ENCODE measurements around the gene PPP1R9B. TPM values are rescaled to one million over a fixed set of nuclear protein-coding genes. Genes with fewer than 3 reads are reported as not detected.
A peak's percentile ranks its signal among the peaks of the same experiment; 100 is the strongest.

PPP1R9B gene
- total and polyA plus RNA-seq, 8 donors = 13.5 to 34.6 (median 17.7) TPM

DNA sequence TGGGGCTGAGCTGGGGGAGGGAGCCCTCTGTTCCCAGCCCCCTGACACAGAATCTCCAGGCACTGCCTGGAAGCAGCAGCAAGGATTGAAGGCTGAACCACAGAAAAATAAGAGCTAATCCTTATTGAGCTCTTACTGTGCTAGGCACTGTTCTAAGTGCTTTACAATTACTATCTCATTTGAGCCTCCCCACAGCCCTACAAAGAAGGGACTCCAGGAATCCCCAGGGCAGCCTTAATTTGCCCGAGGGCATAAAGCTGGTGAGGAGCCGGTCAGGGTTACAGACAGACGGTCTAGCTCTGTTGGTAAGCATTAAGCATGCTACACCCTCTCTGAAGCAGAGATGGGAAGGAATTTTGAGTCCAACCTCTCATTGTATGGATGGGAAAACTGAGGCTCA is 27.5 kb downstream of the PPP1R9B start:
- Histone ChIP-seq H3K4me1 (no peaks in the 10 kb centered on the region), H3K36me3 (no peaks in the 10 kb centered on the region), H3K4me3 (no peak overlapping the region), H3K27ac (no peak overlapping the region), H3K27me3 (no peaks in the 10 kb centered on the region), H3K9me3 (no peaks in the 10 kb centered on the region)
- ATAC-seq (no peak), DNase-seq (no peak), FAIRE-seq (no peak)
- intact Hi-C loops (cut with DNase I) = no loop called here
- TF ChIP-seq, protein P1, sequence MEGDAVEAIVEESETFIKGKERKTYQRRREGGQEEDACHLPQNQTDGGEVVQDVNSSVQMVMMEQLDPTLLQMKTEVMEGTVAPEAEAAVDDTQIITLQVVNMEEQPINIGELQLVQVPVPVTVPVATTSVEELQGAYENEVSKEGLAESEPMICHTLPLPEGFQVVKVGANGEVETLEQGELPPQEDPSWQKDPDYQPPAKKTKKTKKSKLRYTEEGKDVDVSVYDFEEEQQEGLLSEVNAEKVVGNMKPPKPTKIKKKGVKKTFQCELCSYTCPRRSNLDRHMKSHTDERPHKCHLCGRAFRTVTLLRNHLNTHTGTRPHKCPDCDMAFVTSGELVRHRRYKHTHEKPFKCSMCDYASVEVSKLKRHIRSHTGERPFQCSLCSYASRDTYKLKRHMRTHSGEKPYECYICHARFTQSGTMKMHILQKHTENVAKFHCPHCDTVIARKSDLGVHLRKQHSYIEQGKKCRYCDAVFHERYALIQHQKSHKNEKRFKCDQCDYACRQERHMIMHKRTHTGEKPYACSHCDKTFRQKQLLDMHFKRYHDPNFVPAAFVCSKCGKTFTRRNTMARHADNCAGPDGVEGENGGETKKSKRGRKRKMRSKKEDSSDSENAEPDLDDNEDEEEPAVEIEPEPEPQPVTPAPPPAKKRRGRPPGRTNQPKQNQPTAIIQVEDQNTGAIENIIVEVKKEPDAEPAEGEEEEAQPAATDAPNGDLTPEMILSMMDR (IDR thresholded peaks at IDR 0.05) = no peak
- 83 to 87% methylated on average over 3 of the region's 3 CpGs for WGBS, 2 donors

- 85 to 93% methylated on average over 7 of the region's 7 CpGs for WGBS, 2 donors
- DNase-seq (no peak), ATAC-seq (no peak), FAIRE-seq (no peak)
- no peaks in the 10 kb centered on the region for H3K36me3 ChIP-seq
- H3K27ac ChIP-seq = no peak overlapping the region
- TF ChIP-seq, protein P1 (IDR thresholded peaks at IDR 0.05) = no peak
- H3K9me3 ChIP-seq = no peaks in the 10 kb centered on the region
- intact Hi-C loops (cut with DNase I) = no loop called here
- H3K4me1 ChIP-seq = peaks cover 0 to 6% (median 0%) of the 10 kb centered on the region in 3 donors
- H3K27me3 ChIP-seq = no peaks in the 10 kb centered on the region
- H3K4me3 ChIP-seq = no peak overlapping the region
These were observed 29.8 kb downstream of the PPP1R9B start for GRCh38 chr17:50120475-50121253.

- no peak for ATAC-seq
- intact Hi-C loops (cut with DNase I) = no loop called here
These were observed 31.7 kb downstream of the PPP1R9B start for GRCh38 chr17:50118828-50119218.

GRCh38 chr17:50118076-50118827 is 32.2 kb downstream of the PPP1R9B start:
- FAIRE-seq = no peak
- Histone ChIP-seq H3K27ac (no peak overlapping the region), H3K9me3 (no peaks in the 10 kb centered on the region), H3K36me3 (no peaks in the 10 kb centered on the region), H3K4me1 (peaks cover 0 to 6% (median 0%) of the 10 kb centered on the region in 3 donors), H3K4me3 (no peak overlapping the region), H3K27me3 (no peaks in the 10 kb centered on the region)
- WGBS, 2 donors = 55 to 63% methylated on average over 22 to 23 of the region's 23 CpGs
- TF ChIP-seq, protein P1 (IDR thresholded peaks at IDR 0.05) = no peak
- intact Hi-C loops (cut with DNase I) = no loop called here
- peak in 1 of 6 donors; percentile 62 for DNase-seq
- ATAC-seq = peak in 1 of 4 donors; percentile 3

More at GRCh38 chr17:50118828-50119218, 31.7 kb downstream of the PPP1R9B start:
- Histone ChIP-seq H3K9me3 (no peaks in the 10 kb centered on the region), H3K27me3 (no peaks in the 10 kb centered on the region), H3K4me3 (no peak overlapping the region), H3K36me3 (no peaks in the 10 kb centered on the region), H3K27ac (no peak overlapping the region), H3K4me1 (peaks cover 0 to 6% (median 0%) of the 10 kb centered on the region in 3 donors)
- WGBS, 2 donors = 72 to 74% methylated on average over 4 of the region's 4 CpGs
- TF ChIP-seq, protein P1 (IDR thresholded peaks at IDR 0.05) = no peak
- FAIRE-seq (no peak), DNase-seq (no peak)
